H1 (cell line): ENCODE data around the gene TRIL. TPM values are rescaled to one million over a fixed set of nuclear protein-coding genes. Genes with fewer than 3 reads are reported as not detected.

Experiments used
- KDM5A ChIP-seq: fragments of 200-600 bp; IDR thresholded peaks from 2 replicates; pipeline ENCODE4 v1.7.1; 2012; ENCODE audit warnings: mild to moderate bottlenecking, low read length, inconsistent platforms, mixed read lengths
- SP1 ChIP-seq: IDR thresholded peaks from 2 replicates; pipeline ENCODE4 v1.6.1; 2011; ENCODE audit warnings: low read depth, low read length
- TBP ChIP-seq: IDR thresholded peaks from 2 replicates; pipeline ENCODE4 v1.6.1; 2011; ENCODE audit warnings: low read depth, low read length, improper control_type of control experiment
- polyA plus RNA-seq, 7 experiments: library from polyadenylated mRNA; depleted of rRNA in 3 of 7; stranded (reverse) in 5 of 7; unstranded in 2 of 7; fragments of >200 nt in 5 of 7; fragments of 200-250 nt in 2 of 7; gene quantifications; 1 replicate in 5 of 7; 2 replicates in 1 of 7; 4 replicates in 1 of 7; pipeline versions ENCODE4 v1.2.1 to v1.2.3, GENCODE V29; 2011 to 2013; ENCODE audit warnings: missing spikeins in 2 of 7, mixed read lengths in 2 of 7
- total RNA-seq: library from RNA; stranded (reverse); fragmentation: NEBNext Ultra II Directional; extraction: Animal tissue kit (Norgen Biotek cat#: 25700); gene quantifications from 2 replicates; pipeline ENCODE4 v1.2.1, GENCODE V29; 2021

The TRIL gene
- total and polyA plus RNA-seq, 2 of the 8 experiments (the other 6 are each of a cell fraction or from before 2014, with no cell fraction given) = 3.9 to 5.5 TPM

DNA sequence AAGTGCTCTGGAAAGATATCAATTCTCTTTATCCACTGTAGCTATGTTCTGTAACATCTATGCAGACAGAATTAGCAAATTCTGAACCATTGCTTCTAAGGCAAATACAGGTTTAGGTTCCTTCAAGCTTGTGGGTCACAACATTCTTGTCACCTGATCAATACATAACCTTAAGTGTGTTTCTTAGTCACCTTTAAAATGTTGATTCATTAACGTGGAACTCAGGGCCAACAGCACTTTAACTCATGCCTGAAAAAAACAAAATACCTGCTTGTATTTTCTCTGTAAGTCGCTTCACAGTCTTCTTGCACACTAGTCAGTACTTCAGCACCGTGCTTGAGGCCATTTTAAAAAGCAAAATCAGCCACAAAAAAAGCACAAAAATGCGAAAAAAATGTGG is 35.2 kb upstream of the TRIL start (continued):
- TF ChIP-seq KDM5A (no peak), SP1 (no peak), TBP (no peak)
